Ureter (tissue), 1 donor: ENCODE results near the gene MS4A5. TPM values are rescaled to one million over a fixed set of nuclear protein-coding genes. Genes with fewer than 3 reads are reported as not detected.

ENCODE experiments used
- DNase-seq: peaks from one replicate; pipeline ENCODE4 v3.0.0-alpha.2; 2020; ENCODE audit warnings: low spot score
- total RNA-seq: library from RNA; stranded (reverse); gene quantifications from one replicate; pipeline ENCODE4 v1.2.4, GENCODE V29; 2023
- donor health status: DM: yes; HTN: yes; CAD: no.

MS4A5 gene
- total RNA-seq, 1 donor from 2014 or later: not detected

DNA sequence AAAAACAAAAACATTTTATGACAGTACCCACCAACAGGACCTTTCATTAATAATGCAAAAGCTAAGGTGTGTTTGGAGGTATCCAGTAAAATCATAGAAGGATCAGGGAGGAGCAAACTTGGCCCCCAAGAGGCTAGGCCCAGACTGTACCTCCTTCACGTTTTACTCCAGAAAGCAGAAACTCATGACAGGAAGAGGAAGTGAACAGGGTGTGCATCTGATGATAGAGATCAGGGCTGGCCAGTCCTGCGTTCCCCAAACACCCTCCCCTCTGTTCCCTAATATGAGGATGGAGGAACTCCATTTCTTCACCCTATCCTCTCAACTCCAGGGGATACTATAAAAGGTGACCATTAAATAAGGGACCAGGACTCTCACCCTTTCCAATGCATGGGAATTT is 53.0 kb downstream of the MS4A5 start:
- no peak for DNase-seq

DNA sequence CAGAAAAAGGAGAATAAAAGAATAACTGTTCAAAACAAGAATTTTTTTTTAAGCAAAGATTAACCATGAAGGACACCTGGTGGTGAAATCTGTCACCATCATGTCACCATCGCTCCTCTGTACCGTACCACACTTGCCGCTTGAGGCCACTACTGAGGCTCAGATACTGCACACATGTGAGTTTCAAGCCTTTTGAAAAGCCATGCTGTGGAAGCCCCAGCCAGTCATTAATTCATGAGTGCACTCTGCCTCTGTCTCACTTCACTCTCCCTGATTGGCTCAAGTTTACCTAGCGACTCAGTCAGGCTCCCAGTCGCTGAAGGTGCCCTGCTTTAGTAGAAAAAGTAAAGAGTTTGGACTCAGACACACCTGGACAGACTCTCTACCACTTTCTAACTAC is 56.6 kb downstream of the MS4A5 start:
- peak; percentile 50 for DNase-seq

DNA sequence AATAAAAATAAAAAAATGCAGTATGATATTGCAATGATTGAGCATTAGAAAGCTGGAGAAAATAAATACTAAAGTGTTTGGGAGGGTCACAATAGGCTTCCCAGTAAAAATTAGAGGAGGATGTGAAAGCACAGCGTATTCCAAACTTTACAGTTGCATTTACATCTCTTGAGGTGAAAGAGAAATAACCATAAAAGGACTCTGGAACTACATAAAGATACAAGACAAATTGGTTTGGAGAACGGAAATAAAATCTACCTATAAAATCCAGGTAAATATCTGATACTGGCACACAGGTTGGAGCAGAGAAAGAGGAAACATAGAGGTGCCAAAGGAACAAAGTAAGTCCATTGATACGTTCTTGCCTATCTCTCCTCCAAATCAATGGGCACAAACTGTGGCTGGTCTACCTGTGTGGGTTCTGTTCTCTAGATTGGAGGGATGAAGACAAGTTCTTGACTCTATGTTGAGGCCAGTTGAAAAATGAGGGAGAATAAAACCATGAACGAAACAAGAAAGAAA is 63.2 kb downstream of the MS4A5 start, which contains the start of gene MS4A12:
TSS of gene MS4A12 (plus strand) at position 291 of the 522 bp plus-strand sequence. CDS start 4,541 bp downstream, outside the sequence.
- no peak for DNase-seq

DNA sequence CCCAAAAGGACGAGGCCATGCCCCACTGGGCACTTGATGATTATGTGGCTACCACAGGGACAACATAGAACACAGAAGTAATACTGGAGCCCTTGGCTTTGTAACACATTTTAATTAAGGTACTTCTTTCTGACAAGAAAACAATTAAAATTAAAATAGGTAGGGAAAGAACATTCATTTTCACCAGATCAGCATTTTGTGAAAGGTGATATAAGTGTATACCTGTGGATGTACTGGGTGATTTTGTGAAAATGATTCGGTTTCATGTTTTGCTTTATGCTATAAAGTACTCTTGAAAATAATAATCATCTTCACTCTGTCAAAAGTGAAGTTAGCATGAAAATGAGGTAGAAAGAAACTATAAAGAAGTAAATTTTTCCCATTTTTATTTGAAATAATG is 64.1 kb downstream of the MS4A5 start:
- DNase-seq: no peak

Other genes with a start within 250 kb of the MS4A5 start
- gene MS4A6A, start 246.5 kb upstream of the MS4A5 start, total RNA-seq: 51.1 TPM
- 4.7 TPM for gene MS4A4E, start 186.4 kb upstream of the MS4A5 start, total RNA-seq
- gene MS4A4A, start 148.9 kb upstream of the MS4A5 start, total RNA-seq: 8.4 TPM
- gene MS4A6E, start 102.3 kb upstream of the MS4A5 start, total RNA-seq: not detected
- gene MS4A7, start 51.0 kb upstream of the MS4A5 start, total RNA-seq: 33.2 TPM
- gene MS4A14, start 33.1 kb upstream of the MS4A5 start, total RNA-seq: 1.5 TPM
- 0.49 TPM for gene MS4A1, start 26.3 kb downstream of the MS4A5 start, total RNA-seq
- gene MS4A12, start 63.2 kb downstream of the MS4A5 start, total RNA-seq: not detected
- gene MS4A13, start 85.8 kb downstream of the MS4A5 start, total RNA-seq: not detected